ENCODE measurements around the gene MTMR3.

MTMR3 gene

GRCh38 chr22:30005213-30005857 is 122.4 kb downstream of the MTMR3 start:
- peak; percentile 26 for DNase-seq

- DNase-seq: no peak
These were observed 124.4 kb downstream of the MTMR3 start for GRCh38 chr22:30007361-30007760.

GRCh38 chr22:30008401-30008800 is 125.4 kb downstream of the MTMR3 start:
- DNase-seq: no peak

DNA sequence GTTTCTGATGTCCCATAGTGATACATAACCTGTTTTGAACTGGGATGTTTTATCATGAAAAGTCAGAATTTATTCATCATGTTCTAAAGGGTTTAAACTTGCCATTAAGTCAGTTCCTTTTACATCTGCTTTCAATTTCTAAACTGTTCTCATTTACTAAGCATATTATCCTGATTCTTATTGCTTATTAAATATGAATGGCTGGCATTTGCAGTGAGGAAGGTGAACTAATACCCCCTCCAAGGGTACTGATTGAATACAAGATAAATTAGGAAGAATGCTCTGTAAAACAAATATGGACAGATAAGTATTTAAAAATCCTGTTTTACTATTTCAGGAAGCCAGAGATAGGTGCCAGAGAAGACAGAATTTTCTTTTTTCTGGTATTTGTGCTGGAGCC is 126.5 kb downstream of the MTMR3 start:
- DNase-seq: no peak

DNA sequence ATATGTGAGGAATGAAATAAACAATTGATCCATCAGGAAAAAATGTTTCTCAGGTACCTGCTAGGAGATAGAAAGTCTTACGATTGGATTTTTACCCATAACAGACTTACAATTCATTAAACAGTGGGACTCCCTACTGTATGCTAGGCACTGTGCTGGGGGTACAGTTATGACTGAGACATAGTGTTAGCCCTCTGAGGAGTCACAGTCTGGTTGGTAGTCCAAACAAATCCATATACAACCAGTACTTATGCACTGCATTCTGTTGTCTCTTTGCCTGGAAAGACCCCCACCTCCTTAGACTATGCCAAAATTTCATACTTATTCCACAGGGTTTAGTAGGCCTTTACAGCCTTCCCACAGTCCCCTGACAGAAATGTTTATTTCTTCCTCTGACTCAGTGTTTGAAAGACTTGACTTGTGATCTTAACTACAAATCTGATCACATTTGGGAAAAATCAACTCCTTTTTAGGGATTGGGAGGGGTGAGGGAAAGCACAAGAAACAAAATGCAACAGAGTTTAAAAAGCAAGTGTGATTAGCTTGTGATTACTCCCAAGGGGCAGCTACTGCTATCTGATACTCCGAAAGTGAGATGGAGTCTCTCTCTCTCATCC is 127.9 kb downstream of the MTMR3 start:
- no peak for DNase-seq

DNA sequence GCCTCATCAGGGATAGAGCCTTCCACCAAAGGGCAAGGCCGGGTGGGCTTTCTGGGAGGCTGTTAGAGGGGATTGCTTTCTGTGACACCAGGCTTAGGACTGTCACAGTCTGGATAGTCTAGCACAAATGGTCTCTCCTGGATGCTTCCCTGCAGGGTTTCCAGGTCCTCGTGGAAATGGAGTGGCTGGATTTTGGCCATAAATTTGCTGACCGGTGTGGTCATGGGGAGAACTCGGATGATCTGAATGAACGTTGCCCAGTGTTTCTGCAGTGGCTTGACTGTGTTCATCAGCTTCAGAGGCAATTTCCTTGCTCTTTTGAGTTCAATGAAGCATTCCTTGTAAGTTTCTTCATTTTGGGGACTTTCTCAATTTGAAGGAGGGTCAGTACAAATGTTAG is 130.2 kb downstream of the MTMR3 start:
- DNase-seq: no peak

DNA sequence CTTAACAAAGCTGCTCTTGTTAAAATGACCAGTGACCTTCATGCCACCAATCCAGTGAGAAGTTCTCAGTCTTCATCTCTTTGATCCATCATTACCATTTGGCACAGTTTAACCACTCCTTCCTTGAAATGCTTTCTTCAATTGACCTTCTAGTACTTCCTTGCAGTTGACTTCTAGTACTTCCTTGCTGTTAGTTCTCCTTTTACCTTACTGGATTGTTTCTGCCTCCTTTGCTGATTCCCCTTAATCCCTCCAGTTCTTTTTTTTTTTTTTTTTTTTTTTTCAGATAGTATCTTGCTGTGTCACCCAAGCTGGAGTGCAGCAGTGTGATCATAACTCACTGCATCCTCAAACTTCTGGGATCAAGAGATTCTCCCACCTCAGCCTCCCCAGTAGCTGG is 131.3 kb downstream of the MTMR3 start:
- peak; percentile 75 for DNase-seq

GRCh38 chr22:30015229-30015797 is 132.3 kb downstream of the MTMR3 start:
- no peak for DNase-seq

DNA sequence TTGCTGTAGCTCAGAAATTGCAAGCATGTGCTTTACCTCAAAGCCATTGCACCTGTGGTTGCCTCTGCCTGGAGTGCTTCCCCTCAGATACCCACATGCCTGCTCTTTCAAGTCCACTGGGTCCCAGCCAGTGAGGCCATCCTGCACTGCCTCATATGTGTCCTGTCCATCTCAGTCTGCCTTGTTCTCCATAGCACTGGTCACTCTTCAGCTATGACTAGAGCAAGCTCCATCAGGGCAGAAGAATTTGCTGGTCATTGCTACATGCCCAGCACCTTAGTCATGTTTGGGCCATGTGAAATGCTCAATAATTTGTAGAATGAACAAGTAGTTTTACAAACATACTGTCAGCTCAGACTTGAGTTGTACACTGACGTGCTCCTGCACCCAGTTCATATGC is 132.9 kb downstream of the MTMR3 start:
- no peak for DNase-seq

DNA sequence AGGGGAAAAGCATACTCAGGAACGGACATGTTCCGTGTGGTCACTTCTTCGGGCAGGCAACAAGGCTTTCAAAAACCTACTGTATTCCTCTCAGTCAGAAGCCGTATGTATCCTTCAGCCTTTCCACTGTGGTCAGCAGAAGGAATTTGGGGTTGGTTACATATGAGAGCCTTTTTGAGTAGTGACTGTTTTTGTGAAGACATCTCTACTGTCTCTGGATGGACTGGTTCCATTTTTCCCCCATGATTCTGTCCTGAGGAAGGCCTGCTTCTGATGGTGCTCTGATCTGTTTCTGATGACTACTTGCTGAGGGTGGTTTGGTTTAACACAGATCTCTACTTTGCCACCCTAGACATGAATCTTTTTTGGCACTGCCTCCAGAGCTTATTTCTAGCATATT is 133.6 kb downstream of the MTMR3 start:
- no peak for DNase-seq

GRCh38 chr22:30017375-30018223 is 134.6 kb downstream of the MTMR3 start:
- DNase-seq: no peak

DNA sequence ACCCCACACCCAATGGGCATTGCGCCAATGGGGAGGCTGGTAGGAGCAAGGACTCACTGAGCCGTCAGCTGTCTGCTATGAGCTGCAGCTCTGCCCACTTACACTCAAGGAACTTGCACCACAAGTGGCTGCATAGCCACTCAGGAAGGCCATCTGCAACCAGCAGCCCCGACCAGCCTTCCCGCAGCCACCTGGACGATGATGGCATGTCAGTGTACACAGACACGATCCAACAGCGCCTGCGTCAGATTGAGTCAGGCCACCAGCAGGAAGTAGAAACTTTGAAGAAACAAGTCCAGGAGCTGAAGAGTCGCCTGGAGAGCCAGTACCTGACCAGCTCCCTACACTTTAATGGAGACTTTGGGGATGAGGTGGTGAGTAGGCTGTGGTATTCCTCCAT is 137.5 kb downstream of the MTMR3 start:
- DNase-seq: no peak

DNA sequence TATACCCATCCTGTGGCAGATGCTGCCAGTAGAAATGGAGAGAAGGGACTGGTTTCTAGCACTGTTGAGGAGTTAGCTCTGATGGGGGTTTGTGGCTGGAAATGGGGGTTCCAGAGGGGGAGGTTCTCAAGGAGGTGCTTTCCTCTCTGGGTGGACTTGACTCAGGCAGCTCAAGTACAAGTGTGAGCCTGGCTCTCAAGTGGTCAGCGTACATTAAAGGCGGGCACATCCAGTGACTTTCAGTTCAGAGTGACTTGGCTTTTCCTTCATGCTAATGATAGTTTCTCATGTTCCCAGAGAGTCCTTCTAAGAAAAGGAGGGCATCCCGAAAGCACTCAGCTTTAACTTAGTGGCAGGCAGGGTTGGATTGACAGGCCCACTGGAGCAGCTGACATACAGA is 138.4 kb downstream of the MTMR3 start:
- DNase-seq: no peak

- no peak for DNase-seq
These were observed 139.1 kb downstream of the MTMR3 start for GRCh38 chr22:30021881-30022619.

DNA sequence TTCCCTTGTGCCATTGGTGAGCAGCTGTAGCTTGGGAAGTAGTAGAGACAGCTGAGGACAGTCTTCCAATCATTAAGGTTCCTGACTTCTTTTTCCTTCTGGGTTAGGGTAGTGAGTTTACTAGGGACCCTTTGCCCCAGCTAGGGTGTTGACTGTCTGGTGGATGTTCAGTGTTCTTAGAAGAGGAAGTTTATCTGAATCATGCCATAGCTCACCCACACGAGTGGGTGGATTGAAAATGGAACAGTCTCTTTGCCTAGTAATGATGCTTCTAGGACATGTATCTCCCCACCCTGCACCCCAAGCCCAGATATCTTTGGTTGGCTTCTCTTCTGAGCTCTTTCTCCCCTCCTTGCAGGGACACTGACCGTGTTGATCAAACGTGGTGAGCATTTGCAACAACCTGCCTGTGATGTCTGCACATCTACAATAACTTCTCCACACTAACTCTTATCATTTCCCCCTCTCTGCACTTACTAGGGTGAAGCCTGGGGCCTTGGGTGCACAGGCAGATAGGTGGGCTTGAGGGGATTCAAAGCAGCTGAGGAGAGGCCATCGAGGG is 140.2 kb downstream of the MTMR3 start:
- no peak for DNase-seq

- no peak for DNase-seq
These were observed 141.3 kb downstream of the MTMR3 start for GRCh38 chr22:30024231-30024630.

DNA sequence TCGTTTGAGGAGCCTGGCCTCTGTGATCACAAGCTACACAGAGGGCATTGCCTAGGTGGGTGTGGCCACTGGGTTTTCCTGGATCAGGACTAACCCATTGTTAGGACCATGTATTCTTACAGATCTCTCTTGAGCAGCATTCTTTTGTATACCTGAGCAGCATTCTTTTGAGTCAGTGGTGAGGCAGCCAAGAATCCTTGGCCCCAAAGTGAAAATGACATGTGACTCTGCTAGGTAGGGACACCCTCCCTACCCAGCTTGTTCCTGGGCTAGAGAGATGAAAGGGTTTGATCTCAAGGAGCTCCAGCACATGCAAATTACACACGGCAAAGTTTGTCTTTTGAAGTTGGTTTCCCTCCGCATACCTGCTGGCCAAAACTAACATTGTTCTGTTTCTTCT is 142.2 kb downstream of the MTMR3 start:
- no peak for DNase-seq

- no peak for DNase-seq
These were observed 143.8 kb downstream of the MTMR3 start for GRCh38 chr22:30026756-30027155.

DNA sequence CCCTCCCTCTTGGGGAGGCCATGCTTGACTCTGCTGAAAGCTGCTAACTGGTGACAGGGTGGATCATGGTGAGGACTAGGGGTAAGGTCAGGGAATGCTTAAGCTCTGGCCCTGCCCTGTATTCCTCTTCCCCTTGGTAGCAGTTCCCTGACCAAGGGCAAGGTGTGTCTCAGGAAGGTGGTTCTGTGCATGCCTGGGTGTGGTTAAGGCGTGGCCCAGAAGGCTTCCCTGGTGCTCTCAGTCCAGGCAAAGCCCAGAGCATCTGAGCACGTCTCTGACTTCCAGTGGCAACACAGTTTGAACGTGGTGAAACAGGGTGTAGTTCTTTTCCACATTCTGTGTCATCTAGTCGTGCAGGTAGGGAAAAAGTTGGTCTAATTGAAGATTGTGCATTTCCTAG is 144.2 kb downstream of the MTMR3 start:
- DNase-seq: no peak

GRCh38 chr22:30027791-30028190 is 144.8 kb downstream of the MTMR3 start:
- no peak for DNase-seq

DNA sequence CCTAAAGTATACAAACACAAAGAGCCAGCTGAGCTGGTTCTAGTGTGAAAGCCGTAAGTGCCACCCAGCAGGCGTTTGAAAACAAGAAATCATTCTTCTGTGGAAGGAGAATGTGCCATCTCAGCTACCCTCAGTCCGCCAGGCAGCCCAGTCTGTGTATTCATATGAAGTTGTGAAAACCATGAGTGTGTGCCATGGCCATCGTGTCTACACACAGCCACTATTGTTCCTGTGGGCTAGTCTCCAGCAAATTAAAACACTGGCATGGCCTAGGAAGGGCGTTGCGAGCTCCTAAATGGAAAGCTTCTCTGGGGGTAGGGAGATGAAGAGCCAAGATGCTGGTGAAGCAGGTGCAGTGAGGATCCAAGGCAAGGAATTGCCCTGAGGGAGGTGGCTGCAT is 145.8 kb downstream of the MTMR3 start:
- DNase-seq: no peak

DNA sequence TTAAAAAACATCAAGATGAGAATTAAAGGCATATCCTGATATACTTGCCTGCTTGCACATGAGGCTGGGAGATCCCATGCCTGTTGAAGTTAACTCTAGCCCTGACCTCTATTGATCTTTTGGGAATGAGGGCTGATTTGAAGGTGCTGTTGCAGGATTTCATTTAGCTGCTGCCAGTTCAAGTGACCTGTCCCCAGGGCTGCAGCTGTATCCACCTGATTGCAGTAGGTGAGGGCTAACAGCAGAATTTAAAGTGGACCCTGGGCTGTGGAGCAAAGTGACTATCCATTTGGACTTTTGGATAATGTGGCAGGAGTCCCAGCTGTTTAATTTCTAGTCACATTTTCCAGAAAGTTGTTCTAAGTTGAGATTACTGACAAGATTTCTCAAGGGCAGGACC is 146.5 kb downstream of the MTMR3 start:
- no peak for DNase-seq

DNA sequence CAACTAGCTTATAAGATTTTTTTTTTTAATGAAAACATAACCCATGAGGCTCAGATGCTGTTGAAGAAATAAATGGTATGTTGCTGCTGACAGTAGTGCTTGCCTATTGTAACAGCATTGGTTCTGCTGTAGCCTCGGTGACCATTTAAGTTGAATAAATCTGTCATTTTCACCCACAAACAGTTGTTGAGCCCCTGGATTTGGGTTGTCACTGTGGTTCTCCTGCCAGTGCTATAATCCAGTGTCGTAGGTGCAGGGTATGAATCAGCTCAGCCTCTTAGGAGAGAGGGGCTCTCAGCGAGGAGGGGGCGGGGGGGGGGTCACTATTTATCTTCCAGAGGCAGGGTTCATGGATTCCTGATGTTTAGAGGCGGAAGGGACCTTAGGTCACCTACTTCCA is 147.4 kb downstream of the MTMR3 start:
- no peak for DNase-seq
